ENCODE data around the gene PEX12. TPM values are rescaled to one million over a fixed set of nuclear protein-coding genes. Genes with fewer than 3 reads are reported as not detected.
"Not testable (repeated sequence)": the region's sequence is repeated elsewhere in the genome, so short reads cannot be mapped to it uniquely, and the experiment has no call there.

The PEX12 gene
- 2.7 TPM for polyA plus RNA-seq (2012; ENCODE audit: low read depth, missing spikeins)

- TF ChIP-seq POLR2AphosphoS5 (IDR thresholded peaks at IDR 0.05; ENCODE audit: low read depth, low read length) (peak; percentile 83), SPI1 (IDR thresholded peaks at IDR 0.05; ENCODE audit: low read depth, low read length) (peak; percentile 33; the same call in 1 of the 2 replicates), POLR2A (IDR thresholded peaks at IDR 0.05; ENCODE audit: low read depth, low read length) (peak; percentile 86), PAX5 (IDR thresholded peaks at IDR 0.05; ENCODE audit: insufficient read depth, low read length, severe bottlenecking) (peak; percentile 11), TAF1 (IDR thresholded peaks at IDR 0.05; ENCODE audit: low read depth, low read length) (peak; percentile 71), POU2F2 (IDR thresholded peaks at IDR 0.05; ENCODE audit: low read depth, low read length) (peak; percentile 75)
- FAIRE-seq (peak; percentile 86), DNase-seq (ENCODE audit: insufficient read length, low spot score) (peak; percentile 61)
These were observed at the start of gene PEX12 for GRCh38 chr17:35578197-35578928. PEX12 (minus strand) TSS chr17:35578571; CDS start chr17:35578021, 550 bp downstream.

GRCh38 chr17:35627417-35627816 is 49.0 kb upstream of the PEX12 start:
- no peak for DNase-seq (ENCODE audit: insufficient read length, low spot score)
- no peak for TF ChIP-seq TAF1 (IDR thresholded peaks at IDR 0.05; ENCODE audit: low read depth, low read length)
- no peak for TF ChIP-seq SPI1 (IDR thresholded peaks at IDR 0.05; ENCODE audit: low read depth, low read length)
- TF ChIP-seq POLR2A (IDR thresholded peaks at IDR 0.05; ENCODE audit: low read depth, low read length), result no peak
- TF ChIP-seq POU2F2 (IDR thresholded peaks at IDR 0.05; ENCODE audit: low read depth, low read length), result no peak
- no peak for TF ChIP-seq PAX5 (IDR thresholded peaks at IDR 0.05; ENCODE audit: insufficient read depth, low read length, severe bottlenecking)
- TF ChIP-seq POLR2AphosphoS5 (IDR thresholded peaks at IDR 0.05; ENCODE audit: low read depth, low read length), result no peak
- FAIRE-seq, result no peak

- DNase-seq (ENCODE audit: insufficient read length, low spot score), result no peak
- no peak for FAIRE-seq
- TF ChIP-seq POLR2A (IDR thresholded peaks at IDR 0.05; ENCODE audit: low read depth, low read length), result no peak
- no peak for TF ChIP-seq POU2F2 (IDR thresholded peaks at IDR 0.05; ENCODE audit: low read depth, low read length)
- no peak for TF ChIP-seq SPI1 (IDR thresholded peaks at IDR 0.05; ENCODE audit: low read depth, low read length)
- no peak for TF ChIP-seq POLR2AphosphoS5 (IDR thresholded peaks at IDR 0.05; ENCODE audit: low read depth, low read length)
- TF ChIP-seq TAF1 (IDR thresholded peaks at IDR 0.05; ENCODE audit: low read depth, low read length), result no peak
- TF ChIP-seq PAX5 (IDR thresholded peaks at IDR 0.05; ENCODE audit: insufficient read depth, low read length, severe bottlenecking), result no peak
These were observed 43.4 kb upstream of the PEX12 start for GRCh38 chr17:35621768-35622167.

- DNase-seq (ENCODE audit: insufficient read length, low spot score), result no peak
- FAIRE-seq, result peak; percentile 55
- TF ChIP-seq PAX5 (IDR thresholded peaks at IDR 0.05; ENCODE audit: insufficient read depth, low read length, severe bottlenecking), result no peak
- no peak for TF ChIP-seq POU2F2 (IDR thresholded peaks at IDR 0.05; ENCODE audit: low read depth, low read length)
- TF ChIP-seq TAF1 (IDR thresholded peaks at IDR 0.05; ENCODE audit: low read depth, low read length), result no peak
- no peak for TF ChIP-seq POLR2AphosphoS5 (IDR thresholded peaks at IDR 0.05; ENCODE audit: low read depth, low read length)
- TF ChIP-seq POLR2A (IDR thresholded peaks at IDR 0.05; ENCODE audit: low read depth, low read length), result no peak
- no peak for TF ChIP-seq SPI1 (IDR thresholded peaks at IDR 0.05; ENCODE audit: low read depth, low read length)
These were observed 40.3 kb upstream of the PEX12 start for GRCh38 chr17:35618628-35619027.

- TF ChIP-seq PAX5 (IDR thresholded peaks at IDR 0.05; ENCODE audit: insufficient read depth, low read length, severe bottlenecking) (no peak), POU2F2 (IDR thresholded peaks at IDR 0.05; ENCODE audit: low read depth, low read length) (no peak), POLR2AphosphoS5 (IDR thresholded peaks at IDR 0.05; ENCODE audit: low read depth, low read length) (no peak), SPI1 (IDR thresholded peaks at IDR 0.05; ENCODE audit: low read depth, low read length) (no peak), TAF1 (IDR thresholded peaks at IDR 0.05; ENCODE audit: low read depth, low read length) (no peak), POLR2A (IDR thresholded peaks at IDR 0.05; ENCODE audit: low read depth, low read length) (no peak)
- FAIRE-seq, result no peak
- no peak for DNase-seq (ENCODE audit: insufficient read length, low spot score)
These were observed 39.1 kb upstream of the PEX12 start for GRCh38 chr17:35617505-35617904.

GRCh38 chr17:35616536-35616935 is 38.2 kb upstream of the PEX12 start:
- DNase-seq (ENCODE audit: insufficient read length, low spot score) (no peak), FAIRE-seq (no peak)
- TF ChIP-seq POU2F2 (IDR thresholded peaks at IDR 0.05; ENCODE audit: low read depth, low read length), result no peak
- no peak for TF ChIP-seq POLR2AphosphoS5 (IDR thresholded peaks at IDR 0.05; ENCODE audit: low read depth, low read length)
- TF ChIP-seq TAF1 (IDR thresholded peaks at IDR 0.05; ENCODE audit: low read depth, low read length), result no peak
- no peak for TF ChIP-seq SPI1 (IDR thresholded peaks at IDR 0.05; ENCODE audit: low read depth, low read length)
- no peak for TF ChIP-seq POLR2A (IDR thresholded peaks at IDR 0.05; ENCODE audit: low read depth, low read length)
- no peak for TF ChIP-seq PAX5 (IDR thresholded peaks at IDR 0.05; ENCODE audit: insufficient read depth, low read length, severe bottlenecking)

- FAIRE-seq, result no peak
- no peak for DNase-seq (ENCODE audit: insufficient read length, low spot score)
- TF ChIP-seq TAF1 (IDR thresholded peaks at IDR 0.05; ENCODE audit: low read depth, low read length) (no peak), PAX5 (IDR thresholded peaks at IDR 0.05; ENCODE audit: insufficient read depth, low read length, severe bottlenecking) (no peak), POU2F2 (IDR thresholded peaks at IDR 0.05; ENCODE audit: low read depth, low read length) (no peak), SPI1 (IDR thresholded peaks at IDR 0.05; ENCODE audit: low read depth, low read length) (no peak), POLR2A (IDR thresholded peaks at IDR 0.05; ENCODE audit: low read depth, low read length) (no peak), POLR2AphosphoS5 (IDR thresholded peaks at IDR 0.05; ENCODE audit: low read depth, low read length) (no peak)
These were observed 36.4 kb upstream of the PEX12 start for GRCh38 chr17:35614810-35615209.

GRCh38 chr17:35612924-35613521 is 34.7 kb upstream of the PEX12 start:
- DNase-seq (ENCODE audit: insufficient read length, low spot score) (no peak), FAIRE-seq (no peak)
- TF ChIP-seq POLR2AphosphoS5 (IDR thresholded peaks at IDR 0.05; ENCODE audit: low read depth, low read length), result no peak

GRCh38 chr17:35610746-35611145 is 32.4 kb upstream of the PEX12 start:
- DNase-seq (ENCODE audit: insufficient read length, low spot score); FAIRE-seq: not testable (repeated sequence)

- no peak for DNase-seq (ENCODE audit: insufficient read length, low spot score)
- no peak for FAIRE-seq
- TF ChIP-seq POLR2A (IDR thresholded peaks at IDR 0.05; ENCODE audit: low read depth, low read length) (no peak), PAX5 (IDR thresholded peaks at IDR 0.05; ENCODE audit: insufficient read depth, low read length, severe bottlenecking) (no peak), POLR2AphosphoS5 (IDR thresholded peaks at IDR 0.05; ENCODE audit: low read depth, low read length) (no peak), TAF1 (IDR thresholded peaks at IDR 0.05; ENCODE audit: low read depth, low read length) (no peak), SPI1 (IDR thresholded peaks at IDR 0.05; ENCODE audit: low read depth, low read length) (no peak)
These were observed 31.5 kb upstream of the PEX12 start for GRCh38 chr17:35609831-35610230.

All from GM12891 (cell line).